ENCODE data around the gene B9D2.

B9D2 gene

GRCh38 chr19:41325947-41326706 lies 37.8 kb downstream of the B9D2 start:
- peak in 2 of 3 experiments; percentile 51 to 62 for DNase-seq

GRCh38 chr19:41325640-41325946 lies 38.4 kb downstream of the B9D2 start:
- no peak for DNase-seq

GRCh38 chr19:41324921-41325639 lies 38.9 kb downstream of the B9D2 start:
- peak in 2 of 3 experiments; percentile 50 for DNase-seq

GRCh38 chr19:41324231-41324702 lies 39.7 kb downstream of the B9D2 start:
- no peak for DNase-seq

GRCh38 chr19:41323430-41324125 lies 40.4 kb downstream of the B9D2 start:
- no peak for DNase-seq

- DNase-seq: no peak
Measured at GRCh38 chr19:41323023-41323422, 40.9 kb downstream of the B9D2 start.

- DNase-seq: no peak
Measured at GRCh38 chr19:41322451-41322850, 41.5 kb downstream of the B9D2 start.

- peak; percentile 11 to 38 (median 16) for DNase-seq
Measured at GRCh38 chr19:41321600-41322270, 42.2 kb downstream of the B9D2 start.

- no peak for DNase-seq
Measured at GRCh38 chr19:41321204-41321599, 42.7 kb downstream of the B9D2 start.

- DNase-seq: no peak
Measured at GRCh38 chr19:41320568-41320967, 43.4 kb downstream of the B9D2 start.

- DNase-seq: no peak
Measured at GRCh38 chr19:41320185-41320518, 43.8 kb downstream of the B9D2 start.

GRCh38 chr19:41319500-41320184 lies 44.3 kb downstream of the B9D2 start:
- no peak for DNase-seq

- no peak for DNase-seq
Measured at GRCh38 chr19:41318696-41319499, 45.1 kb downstream of the B9D2 start.

- no peak for DNase-seq
Measured at GRCh38 chr19:41316306-41316920, 47.5 kb downstream of the B9D2 start.

- DNase-seq: no peak
Measured at GRCh38 chr19:41311613-41312012, 52.3 kb downstream of the B9D2 start.

- DNase-seq: no peak
Measured at GRCh38 chr19:41311072-41311471, 52.9 kb downstream of the B9D2 start.

GRCh38 chr19:41310033-41310831 lies 53.7 kb downstream of the B9D2 start, which contains the start of gene CCDC97:
Gene CCDC97, plus strand, starts transcription at chr19:41310172. Its CDS starts 139 bp downstream, at chr19:41310311.
- peak; percentile 89 to 93 (median 92) for DNase-seq

- DNase-seq: peak in 1 of 3 experiments; percentile 35
Measured at GRCh38 chr19:41309180-41310032, 54.5 kb downstream of the B9D2 start.

Measured in NCI-H1417 (cell line).